Stimulated activated CD4-positive, alpha-beta T cell treated with anti-CD3 and anti-CD28 coated beads, TNF-alpha, amount 100 ng/mL, for 48 hours (primary cell): ENCODE measurements around the gene OR6B2.

ENCODE experiments used
- DNase-seq, 3 donors: peaks; one replicate each; pipeline ENCODE4 v3.0.0-alpha.2; 2020; ENCODE audit warnings: low read depth in 3 of 3

Gene OR6B2

GRCh38 chr2:240041363-240041762 lies 11.1 kb upstream of the OR6B2 start:
- no peak for DNase-seq

- DNase-seq: no peak
These were observed 7.1 kb upstream of the OR6B2 start for GRCh38 chr2:240037358-240037757.

- DNase-seq: no peak
These were observed 3.1 kb upstream of the OR6B2 start for GRCh38 chr2:240033330-240033678.

GRCh38 chr2:240032406-240033329 lies 2.4 kb upstream of the OR6B2 start:
- no peak for DNase-seq

- DNase-seq: peak in 2 of 3 donors; percentile 4 to 13
These were observed 5.5 kb downstream of the OR6B2 start for GRCh38 chr2:240024766-240025165.

- no peak for DNase-seq
These were observed 6.4 kb downstream of the OR6B2 start for GRCh38 chr2:240023792-240024191.

- DNase-seq: peak; percentile 47 to 53 (median 50)
These were observed 8.6 kb downstream of the OR6B2 start for GRCh38 chr2:240021488-240022104.

GRCh38 chr2:240018071-240018750 lies 12.0 kb downstream of the OR6B2 start:
- DNase-seq: no peak

- DNase-seq: no peak
These were observed 15.9 kb downstream of the OR6B2 start for GRCh38 chr2:240014327-240014726.

GRCh38 chr2:240013343-240013742 lies 16.9 kb downstream of the OR6B2 start:
- DNase-seq: no peak

- DNase-seq: no peak
These were observed 27.2 kb downstream of the OR6B2 start for GRCh38 chr2:240002983-240003382.

GRCh38 chr2:240000671-240001070 lies 29.6 kb downstream of the OR6B2 start:
- DNase-seq: no peak

GRCh38 chr2:239997686-239998409 lies 32.4 kb downstream of the OR6B2 start:
- no peak for DNase-seq

GRCh38 chr2:239994086-239994485 lies 36.1 kb downstream of the OR6B2 start:
- no peak for DNase-seq

GRCh38 chr2:239993291-239993690 lies 36.9 kb downstream of the OR6B2 start:
- no peak for DNase-seq

GRCh38 chr2:239991689-239992314 lies 38.4 kb downstream of the OR6B2 start:
- DNase-seq: peak in 1 of 3 donors; percentile 1

GRCh38 chr2:239990966-239991365 lies 39.3 kb downstream of the OR6B2 start:
- DNase-seq: no peak

- no peak for DNase-seq
These were observed 44.9 kb downstream of the OR6B2 start for GRCh38 chr2:239985356-239985755.

GRCh38 chr2:239984421-239985194 lies 45.6 kb downstream of the OR6B2 start:
- DNase-seq: no peak

- DNase-seq: no peak
These were observed 47.0 kb downstream of the OR6B2 start for GRCh38 chr2:239983004-239983778.
